WTC11 (cell line): ENCODE measurements around the gene LRRC8D.

Experiments used
- ATF2 ChIP-seq: sonication (generic); formaldehyde crosslinking; IDR thresholded peaks from 2 replicates; pipeline ENCODE4 v1.8.1; 2022; ENCODE audit warnings: low read depth, missing genetic modification reagents, borderline replicate concordance
- CTCF ChIP-seq: fragments of 200-600 bp; IDR thresholded peaks from 2 replicates; pipeline ENCODE4 v1.8.0; 2022; ENCODE audit warnings: antibody characterized with exemption
- ETV6 ChIP-seq: sonication (generic); formaldehyde crosslinking; IDR thresholded peaks from 2 replicates; pipeline ENCODE4 v1.8.1; 2022; ENCODE audit warnings: mild to moderate bottlenecking, missing genetic modification reagents
- FOXP4 ChIP-seq: sonication (generic); formaldehyde crosslinking; IDR thresholded peaks from 2 replicates; pipeline ENCODE4 v1.8.0; 2022; ENCODE audit warnings: mild to moderate bottlenecking, missing genetic modification reagents
- TCF7 ChIP-seq: sonication (generic); formaldehyde crosslinking; IDR thresholded peaks from 2 replicates; pipeline ENCODE4 v1.8.0; 2022; ENCODE audit warnings: mild to moderate bottlenecking, low read depth, missing genetic modification reagents, moderate library complexity

GRCh38 chr1:89836252-89837035 lies 15.6 kb downstream of the LRRC8D start:
- TF ChIP-seq CTCF (no peak), TCF7 (CRISPR knock-in tag) (no peak), ETV6 (CRISPR knock-in tag) (no peak), ATF2 (CRISPR knock-in tag) (no peak), FOXP4 (CRISPR knock-in tag) (no peak)
